ENCODE measurements around the gene C1orf53. TPM values are rescaled to one million over a fixed set of nuclear protein-coding genes. Genes with fewer than 3 reads are reported as not detected.

Gene C1orf53
- total RNA-seq, 1 donor from 2014 or later = 3.8 TPM

- TF ChIP-seq, protein P1, sequence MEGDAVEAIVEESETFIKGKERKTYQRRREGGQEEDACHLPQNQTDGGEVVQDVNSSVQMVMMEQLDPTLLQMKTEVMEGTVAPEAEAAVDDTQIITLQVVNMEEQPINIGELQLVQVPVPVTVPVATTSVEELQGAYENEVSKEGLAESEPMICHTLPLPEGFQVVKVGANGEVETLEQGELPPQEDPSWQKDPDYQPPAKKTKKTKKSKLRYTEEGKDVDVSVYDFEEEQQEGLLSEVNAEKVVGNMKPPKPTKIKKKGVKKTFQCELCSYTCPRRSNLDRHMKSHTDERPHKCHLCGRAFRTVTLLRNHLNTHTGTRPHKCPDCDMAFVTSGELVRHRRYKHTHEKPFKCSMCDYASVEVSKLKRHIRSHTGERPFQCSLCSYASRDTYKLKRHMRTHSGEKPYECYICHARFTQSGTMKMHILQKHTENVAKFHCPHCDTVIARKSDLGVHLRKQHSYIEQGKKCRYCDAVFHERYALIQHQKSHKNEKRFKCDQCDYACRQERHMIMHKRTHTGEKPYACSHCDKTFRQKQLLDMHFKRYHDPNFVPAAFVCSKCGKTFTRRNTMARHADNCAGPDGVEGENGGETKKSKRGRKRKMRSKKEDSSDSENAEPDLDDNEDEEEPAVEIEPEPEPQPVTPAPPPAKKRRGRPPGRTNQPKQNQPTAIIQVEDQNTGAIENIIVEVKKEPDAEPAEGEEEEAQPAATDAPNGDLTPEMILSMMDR (IDR thresholded peaks at IDR 0.05; ENCODE audit: unreplicated experiment) = no peak
- DNase-seq (ENCODE audit: low spot score in 2 of 2, unreplicated experiment in 2 of 2) = no peak
- no peak overlapping the region for H3K27ac Mint-ChIP-seq
- no peaks in the 10 kb centered on the region for H3K36me3 Mint-ChIP-seq
- H3K4me3 Mint-ChIP-seq = no peak overlapping the region
- H3K27me3 Mint-ChIP-seq (ENCODE audit: low read depth) = no peaks in the 10 kb centered on the region
- H3K9me3 Mint-ChIP-seq = no peaks in the 10 kb centered on the region
- peaks cover 18% of the 10 kb centered on the region for H3K4me1 Mint-ChIP-seq
Measured at GRCh38 chr1:197954718-197955418, 52.4 kb downstream of the C1orf53 start.

DNA sequence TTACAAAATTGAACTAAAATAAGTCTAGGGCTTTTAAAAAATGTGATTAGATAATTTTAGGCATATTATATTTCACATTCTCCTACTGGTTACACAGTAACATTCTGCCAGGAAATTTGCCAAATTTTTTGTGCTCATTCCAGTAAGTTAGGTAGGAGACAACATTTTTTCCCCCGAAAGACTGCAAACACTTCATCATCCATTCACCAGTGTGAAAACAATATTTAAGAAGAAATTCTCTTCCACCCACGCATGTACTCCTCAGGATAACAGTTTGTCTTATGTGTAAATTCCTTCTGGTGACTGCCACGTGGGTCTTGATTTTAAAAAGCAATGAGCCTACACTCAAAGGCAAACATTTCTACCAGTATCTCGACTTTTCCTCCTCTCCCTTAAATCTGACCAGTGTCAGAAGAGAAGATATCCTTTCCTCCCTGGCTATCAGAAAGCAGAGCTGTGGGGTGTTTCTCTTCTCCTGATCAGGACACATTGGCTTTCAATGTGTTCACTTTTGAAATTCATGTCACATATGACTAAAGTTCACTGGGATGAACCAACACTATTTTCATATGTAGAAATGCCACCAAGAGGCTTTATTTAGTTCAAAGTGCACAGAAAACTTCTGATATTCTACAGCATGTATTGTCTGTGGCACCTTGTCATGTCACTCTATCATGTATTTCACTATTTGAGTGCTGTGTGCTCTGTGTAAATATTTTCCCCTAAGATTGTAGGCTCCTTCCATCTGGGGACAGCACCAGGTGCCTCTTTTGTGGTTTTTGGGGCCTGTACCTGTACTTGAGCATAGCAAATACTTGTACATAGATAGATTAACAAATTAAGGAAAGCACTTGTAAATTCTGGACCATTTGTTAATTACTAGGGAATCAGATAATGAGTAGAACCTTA lies 53.3 kb downstream of the C1orf53 start:
- H3K27me3 Mint-ChIP-seq (ENCODE audit: low read depth) = no peaks in the 10 kb centered on the region
- peaks cover 18% of the 10 kb centered on the region for H3K4me1 Mint-ChIP-seq
- no peaks in the 10 kb centered on the region for H3K9me3 Mint-ChIP-seq
- no peak overlapping the region for H3K4me3 Mint-ChIP-seq
- TF ChIP-seq, protein P1 (IDR thresholded peaks at IDR 0.05; ENCODE audit: unreplicated experiment) = no peak
- no peaks in the 10 kb centered on the region for H3K36me3 Mint-ChIP-seq
- no peak for DNase-seq (ENCODE audit: low spot score in 2 of 2, unreplicated experiment in 2 of 2)
- no peak overlapping the region for H3K27ac Mint-ChIP-seq

Other genes starting within 250 kb of the C1orf53 start
- 23.1 to 27.9 TPM (median 27.9 TPM) in 3 replicates for gene DENND1B, start 127.2 kb upstream of the C1orf53 start, total RNA-seq
- gene LHX9, start 14.7 kb downstream of the C1orf53 start, total RNA-seq = 5.8 to 6.8 TPM (median 6.2 TPM) in 3 replicates